GM21528 (cell line): ENCODE results near the gene C5orf15.
"Not testable (repeated sequence)": the region's sequence is repeated elsewhere in the genome, so short reads cannot be mapped to it uniquely, and the experiment has no call there.

Experiments
- ATAC-seq: cut with Tn5 transposase; IDR thresholded peaks from one replicate; pipeline ENCODE4 v1.9.1; 2021; ENCODE audit warnings: mild to moderate bottlenecking, moderate library complexity; ENCODE audit not compliant: unreplicated experiment, low FRiP score

Gene C5orf15

DNA sequence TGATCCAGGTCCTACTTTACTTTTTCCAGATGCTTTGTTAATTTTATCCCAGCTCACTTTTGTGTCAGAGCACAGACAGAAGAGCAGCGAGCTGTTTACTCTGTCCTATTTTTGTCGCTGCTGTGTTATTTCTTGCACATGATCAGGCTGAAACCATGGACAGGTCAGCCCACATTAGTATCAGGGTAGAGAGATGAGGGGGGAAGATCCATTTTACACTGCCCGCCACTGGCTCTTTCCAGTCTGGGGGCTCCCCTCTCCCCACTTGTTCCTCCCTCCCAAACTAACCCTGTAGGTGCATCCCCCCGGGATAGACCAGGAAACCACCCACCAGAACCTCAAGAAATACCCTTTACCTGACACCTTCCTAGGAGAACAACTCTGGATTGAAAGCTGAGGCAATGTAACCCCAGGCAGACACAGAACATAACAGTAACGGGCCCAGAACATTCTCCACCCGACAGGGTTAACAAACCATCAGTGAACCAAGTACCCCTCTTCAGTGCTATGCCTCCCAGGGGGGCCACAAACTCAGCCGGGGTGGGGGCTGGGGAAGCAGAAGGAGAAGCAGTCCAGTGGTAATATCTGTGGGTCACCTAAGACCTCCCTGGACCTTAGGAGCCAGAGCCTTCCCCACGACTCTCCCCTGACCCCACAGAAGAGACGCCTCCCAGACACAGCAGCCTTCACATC, 26.0 kb upstream of the C5orf15 start:
- ATAC-seq = no peak

DNA sequence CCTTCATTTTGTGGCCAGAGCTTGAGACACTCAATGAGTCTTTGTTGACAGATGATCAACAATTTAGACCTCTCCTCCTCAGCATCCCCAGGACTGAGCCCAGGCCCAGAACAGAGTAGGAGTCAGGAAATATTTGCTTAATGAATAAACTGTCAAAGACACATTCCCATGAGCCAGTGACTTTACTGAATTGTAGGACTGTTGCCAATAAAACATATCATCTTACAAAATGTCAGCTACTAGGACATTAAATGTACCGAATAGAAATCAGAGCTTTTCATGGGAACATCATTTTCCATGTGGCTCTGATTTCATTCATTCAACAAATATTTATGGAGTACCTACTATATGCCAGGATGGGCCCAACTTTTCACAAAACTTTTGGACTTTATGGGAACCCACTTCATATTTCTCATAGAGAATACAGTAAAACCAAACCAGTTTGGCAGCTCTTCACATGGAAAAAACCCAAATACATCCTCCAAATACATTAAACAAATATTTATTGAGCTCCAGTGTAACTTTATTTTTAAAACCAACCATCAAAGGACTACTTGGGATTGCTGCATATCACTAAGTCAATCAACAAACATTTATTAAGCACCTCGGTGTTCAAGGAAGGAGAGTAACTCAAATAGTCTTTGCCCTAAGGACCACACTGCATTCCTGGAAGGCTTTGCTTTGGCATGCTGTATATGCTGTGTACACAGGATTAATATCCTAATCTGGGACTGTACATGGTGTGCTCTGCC, 24.9 kb upstream of the C5orf15 start:
- no peak for ATAC-seq

DNA sequence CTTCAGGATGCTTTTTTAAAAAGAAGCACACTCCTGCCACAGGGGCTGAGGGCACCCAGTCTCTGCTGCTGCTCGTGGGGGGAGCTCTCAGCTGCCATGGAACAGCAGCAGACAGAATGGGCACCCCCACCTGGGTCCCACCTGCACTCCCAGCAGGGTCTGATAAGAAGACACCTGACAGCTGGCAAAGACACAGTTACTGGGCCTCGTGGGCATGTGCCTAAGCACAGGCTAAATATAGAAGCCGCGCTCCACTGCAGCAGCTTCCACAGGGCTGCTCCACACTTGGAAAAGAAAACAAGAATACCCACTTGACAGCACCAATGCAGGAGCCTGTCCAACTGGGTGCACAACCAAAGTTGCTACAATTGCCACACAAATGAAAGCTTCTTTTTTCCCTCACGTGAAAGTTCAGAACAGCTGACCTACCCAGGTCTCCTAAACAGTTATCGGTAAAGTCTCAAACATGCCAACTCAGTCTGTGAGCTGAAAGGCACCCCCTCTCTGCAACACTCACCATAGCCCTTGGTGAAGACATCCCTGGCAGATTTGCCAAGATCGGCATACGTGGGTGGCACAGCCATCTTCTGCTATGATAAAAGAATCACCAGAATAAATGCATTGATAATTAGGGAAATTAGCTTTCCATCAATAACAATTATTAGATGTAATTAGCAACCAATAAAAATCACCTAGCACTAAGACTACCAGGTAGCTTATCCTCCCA, 24.2 kb upstream of the C5orf15 start:
- no peak for ATAC-seq

DNA sequence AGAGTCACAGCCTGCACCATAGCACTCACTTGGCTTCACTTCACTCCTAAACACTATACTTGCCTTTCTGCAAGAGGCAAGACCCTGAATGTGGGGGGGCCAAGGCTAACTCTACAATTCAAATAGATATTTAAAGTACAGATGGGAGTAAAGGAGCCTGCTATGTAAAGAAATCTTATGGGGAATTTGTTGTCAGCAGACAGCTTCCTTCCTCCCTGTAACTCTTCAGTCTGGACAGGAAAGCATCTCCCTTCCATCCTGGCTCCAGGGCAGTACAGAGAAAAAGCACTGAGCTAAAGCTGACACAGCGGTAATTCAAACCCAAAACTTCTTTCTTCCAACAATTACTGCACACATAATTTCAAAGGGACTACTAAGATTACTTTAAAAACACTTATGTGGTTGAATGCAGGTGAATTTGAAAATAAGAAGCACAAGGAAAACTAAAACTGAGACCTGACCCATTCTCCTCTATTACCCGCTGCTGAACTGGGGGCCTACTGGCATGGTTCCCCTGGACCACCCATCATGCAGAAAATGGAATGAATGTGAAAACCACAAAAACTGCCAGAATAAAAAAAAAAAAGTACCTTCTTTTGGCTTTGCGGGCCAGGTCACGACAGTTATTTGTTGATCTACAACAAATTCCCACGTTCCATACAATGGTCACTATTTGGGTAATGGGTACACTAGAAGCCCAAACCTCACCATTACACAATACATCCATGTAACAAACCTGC, 22.9 kb upstream of the C5orf15 start:
- no peak for ATAC-seq

DNA sequence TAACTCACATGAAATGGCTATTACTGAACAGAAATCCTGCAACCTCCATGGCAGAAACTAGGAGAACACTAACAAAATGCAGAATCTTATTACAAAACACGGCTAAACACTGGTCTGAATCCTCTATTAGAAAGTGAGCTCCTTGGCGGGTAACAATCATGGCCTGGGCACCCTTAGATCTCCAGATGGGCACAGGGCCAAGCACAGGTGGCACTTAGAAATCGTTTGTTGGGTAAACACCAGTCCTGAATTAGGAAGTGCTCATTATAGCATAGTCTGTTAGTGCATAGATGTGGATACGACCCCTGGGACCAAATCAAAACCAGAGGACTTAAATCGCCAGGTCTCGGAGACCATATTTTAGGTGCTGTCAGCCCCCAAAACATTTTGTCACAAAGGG, 22.0 kb upstream of the C5orf15 start:
- ATAC-seq = no peak

DNA sequence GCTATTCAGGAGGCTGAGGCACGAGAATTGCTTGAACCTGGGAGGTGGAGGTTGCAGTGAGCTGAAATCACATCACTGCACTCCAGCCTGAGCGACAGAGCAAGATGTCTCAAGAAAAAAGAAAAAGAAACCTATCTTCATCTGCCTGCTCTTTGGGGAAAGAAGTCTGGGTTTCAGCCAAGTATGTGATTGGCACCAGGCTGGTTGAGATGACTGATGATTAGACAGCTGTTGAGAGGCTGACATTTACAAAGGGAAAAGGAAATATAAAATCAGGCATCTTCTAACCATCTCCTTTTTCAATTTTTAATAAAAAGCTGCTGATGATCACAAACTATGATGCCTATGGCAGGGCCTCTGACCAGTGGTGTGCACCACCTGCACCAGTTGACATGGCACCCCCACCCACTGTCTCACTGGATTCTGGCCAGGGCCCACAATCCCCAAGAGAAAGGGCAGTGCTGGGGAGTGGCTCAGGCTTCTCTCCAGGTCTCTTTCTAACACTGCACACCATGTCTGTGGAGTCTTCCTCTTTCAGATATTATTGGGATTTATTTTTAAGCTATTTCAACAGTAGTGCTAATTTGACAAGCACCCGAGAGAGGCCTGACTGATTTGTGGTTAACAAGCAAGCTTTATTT, 17.2 kb upstream of the C5orf15 start:
- ATAC-seq = no peak

DNA sequence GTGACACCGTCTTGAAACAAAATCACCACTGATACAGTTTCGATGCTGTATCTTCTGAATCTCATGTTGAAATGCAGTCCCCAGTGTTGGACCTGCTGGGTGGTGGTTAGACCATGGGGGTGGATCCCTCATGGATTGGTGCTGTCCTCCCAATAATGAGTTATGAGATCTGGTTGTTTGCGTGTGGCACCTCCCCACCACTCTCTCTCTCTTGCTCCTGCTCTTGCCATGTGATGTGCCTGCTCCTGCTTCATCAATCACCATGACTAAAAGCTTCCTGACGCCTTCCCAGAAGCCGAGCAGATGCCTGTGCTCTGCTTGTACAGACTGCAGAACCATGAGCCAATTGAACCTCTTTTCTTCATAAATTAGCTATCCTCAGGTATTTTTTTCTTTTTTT, 15.2 kb upstream of the C5orf15 start:
- no peak for ATAC-seq

DNA sequence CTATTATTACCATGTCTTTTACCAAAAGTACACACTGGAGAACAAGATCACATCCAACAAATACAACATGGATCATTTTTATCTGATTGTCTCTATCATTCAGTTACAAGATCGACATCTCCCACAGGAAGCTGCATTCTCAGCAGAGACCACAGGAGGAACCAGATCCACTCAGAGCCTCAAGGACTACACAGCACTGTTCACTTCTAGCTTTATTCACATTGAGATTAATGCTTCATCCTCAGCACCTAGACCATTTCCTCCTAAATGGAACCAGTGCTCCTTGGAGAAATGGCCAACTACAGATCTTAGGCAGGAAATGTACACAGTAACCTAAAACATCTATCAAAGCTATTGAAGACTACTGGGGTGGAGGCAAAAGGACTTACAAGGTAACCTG, 13.3 kb upstream of the C5orf15 start:
- ATAC-seq = no peak

DNA sequence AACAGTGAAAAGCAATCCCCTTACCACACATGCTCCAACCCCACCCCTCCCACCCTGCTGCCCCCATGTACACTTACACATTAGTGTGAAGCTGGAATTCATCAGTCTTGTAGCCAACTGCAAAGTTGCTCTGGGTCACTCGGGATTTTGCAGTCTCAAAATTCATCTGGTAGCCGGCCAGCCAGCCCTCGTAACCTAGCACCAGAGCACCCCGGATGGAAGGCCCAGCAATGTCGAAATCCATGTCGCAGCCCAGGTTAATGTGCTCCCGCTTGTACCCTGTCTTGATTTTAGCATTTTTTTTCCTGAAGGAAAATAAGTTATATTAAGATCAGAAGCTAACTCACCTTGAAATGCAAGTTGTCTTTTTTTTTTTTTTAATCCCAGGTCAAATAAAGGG, 12.2 kb upstream of the C5orf15 start:
- ATAC-seq = no peak

DNA sequence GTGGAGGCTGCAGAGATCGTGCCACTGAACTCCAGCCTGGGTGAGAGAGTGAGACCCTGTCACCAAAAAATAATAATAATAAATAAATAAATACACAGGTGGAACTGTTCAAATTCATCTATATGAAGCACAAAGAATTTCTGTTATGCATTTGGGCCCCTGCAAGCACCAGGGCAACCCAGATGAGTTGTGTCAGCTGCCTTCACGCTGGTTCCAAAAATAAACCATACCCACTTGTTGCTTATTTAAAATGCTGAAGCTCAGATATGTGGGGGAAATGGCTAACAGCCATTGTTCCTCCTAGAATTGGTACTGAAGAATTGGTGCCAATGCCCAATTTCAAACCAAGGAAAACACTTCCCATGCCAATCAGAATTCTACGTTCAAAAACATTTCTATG, 10.5 kb upstream of the C5orf15 start:
- ATAC-seq = no peak

DNA sequence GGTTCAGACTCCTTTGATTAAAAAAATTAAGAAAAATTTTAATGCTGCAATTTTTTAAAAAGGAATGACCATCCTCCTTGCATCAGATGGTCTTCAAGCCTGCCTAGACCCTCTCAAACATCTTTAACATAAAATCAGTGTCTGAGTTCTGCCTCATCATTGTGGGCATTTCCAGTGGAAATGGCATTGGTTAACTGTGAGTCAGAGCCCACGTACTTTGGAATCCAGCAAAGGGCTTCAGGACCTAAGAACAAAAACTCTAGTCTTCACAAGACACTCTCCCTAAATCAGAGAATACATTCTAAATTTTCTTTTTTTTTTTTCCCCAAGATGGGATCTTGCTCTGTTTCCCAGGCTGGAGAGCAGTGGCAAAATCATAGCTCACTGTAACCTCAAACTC, 9.4 kb upstream of the C5orf15 start:
- no peak for ATAC-seq

DNA sequence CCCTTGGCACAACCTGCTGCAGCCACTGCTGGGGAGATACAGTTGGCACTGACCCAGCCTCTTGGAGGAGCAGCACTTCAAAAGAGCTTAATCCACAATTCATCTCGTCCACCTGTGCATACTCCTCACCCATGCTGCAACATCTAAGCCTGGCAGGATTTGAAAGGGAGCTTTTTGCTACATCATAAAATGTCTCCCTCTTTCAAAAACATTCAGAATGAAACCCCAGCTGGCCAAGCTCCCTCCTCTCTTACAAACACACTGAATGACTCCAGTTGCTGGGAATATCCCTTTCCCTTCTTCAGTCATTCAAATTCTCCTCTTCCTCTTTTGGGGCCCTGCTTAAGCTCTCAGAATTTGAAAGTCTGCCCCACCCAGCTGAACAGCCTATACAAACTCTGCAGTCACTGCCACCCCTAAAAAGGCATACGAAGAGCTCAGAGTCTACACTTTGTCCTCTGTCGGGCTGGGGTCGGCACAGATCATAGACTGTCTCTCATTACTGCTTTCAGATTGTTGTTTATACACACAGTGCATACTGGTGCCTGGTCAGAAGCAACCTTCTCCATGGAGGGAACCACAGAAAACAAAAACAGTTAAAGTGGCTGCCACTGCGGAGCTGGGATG, 8.8 kb upstream of the C5orf15 start:
- no peak for ATAC-seq

DNA sequence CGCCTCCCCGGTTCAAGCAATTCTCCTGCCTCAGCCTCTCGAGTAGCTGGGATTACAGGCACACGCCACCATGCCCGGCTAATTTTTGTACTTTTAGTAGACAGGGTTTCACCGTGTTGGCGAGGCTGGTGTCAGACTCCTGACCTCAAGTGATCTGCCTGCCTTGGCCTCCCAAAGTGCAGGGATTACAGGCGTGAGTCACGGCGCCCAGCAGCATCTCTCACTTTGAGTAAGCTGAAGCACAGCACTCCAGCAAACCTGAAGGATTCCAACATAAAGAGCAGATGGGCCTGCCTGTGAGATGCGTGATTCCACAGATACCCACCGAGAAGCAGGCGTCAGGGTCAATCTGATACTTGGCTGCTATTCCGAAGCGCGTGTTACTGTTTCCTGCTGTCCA, 7.1 kb upstream of the C5orf15 start:
- ATAC-seq = not testable (repeated sequence)

DNA sequence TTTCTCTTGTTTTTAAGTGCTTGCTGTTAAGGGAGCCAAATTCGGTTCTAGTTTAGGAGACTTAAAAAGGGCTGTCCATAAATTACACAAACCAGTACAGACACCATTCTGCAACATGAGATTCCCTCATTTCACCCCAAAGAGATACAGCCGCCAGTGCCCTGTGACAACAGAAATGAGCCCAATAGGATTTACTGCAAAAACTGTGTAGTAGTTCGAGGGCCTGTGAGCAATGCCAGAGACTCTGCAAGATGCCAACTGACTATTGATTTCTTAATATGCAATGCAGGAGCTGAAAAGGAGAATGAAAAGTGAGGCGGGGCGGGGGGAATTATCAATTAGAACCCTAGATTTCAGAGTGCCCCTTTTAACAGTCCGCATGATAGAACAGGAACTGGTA, 5.7 kb upstream of the C5orf15 start:
- ATAC-seq = no peak

DNA sequence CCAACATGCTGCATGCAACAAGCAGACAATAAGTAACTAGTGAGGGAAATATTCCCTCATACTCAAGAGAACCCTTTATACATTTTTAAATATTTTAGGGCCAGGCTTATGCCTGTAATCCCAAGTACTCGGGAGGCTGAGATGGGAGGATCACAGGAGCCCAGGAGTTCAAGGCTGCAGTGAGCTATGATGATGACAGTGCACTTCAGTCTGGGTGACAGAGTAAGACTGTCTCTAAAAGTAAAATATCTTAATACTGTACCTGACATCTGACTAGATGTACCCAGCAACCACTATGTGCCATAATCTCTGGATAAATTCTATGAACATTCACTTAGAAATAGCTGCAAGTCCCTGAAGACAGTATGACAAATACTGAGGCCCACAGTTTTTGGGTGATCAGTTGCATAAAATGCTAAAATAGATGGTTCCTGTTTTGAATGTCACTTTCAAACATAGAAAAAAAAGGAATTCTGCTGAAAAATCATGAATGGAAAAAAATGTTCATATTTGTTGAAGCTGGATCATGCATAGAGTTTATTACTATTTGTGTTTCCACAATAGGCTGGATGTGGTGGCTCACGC, 2.0 kb upstream of the C5orf15 start:
- ATAC-seq = no peak

DNA sequence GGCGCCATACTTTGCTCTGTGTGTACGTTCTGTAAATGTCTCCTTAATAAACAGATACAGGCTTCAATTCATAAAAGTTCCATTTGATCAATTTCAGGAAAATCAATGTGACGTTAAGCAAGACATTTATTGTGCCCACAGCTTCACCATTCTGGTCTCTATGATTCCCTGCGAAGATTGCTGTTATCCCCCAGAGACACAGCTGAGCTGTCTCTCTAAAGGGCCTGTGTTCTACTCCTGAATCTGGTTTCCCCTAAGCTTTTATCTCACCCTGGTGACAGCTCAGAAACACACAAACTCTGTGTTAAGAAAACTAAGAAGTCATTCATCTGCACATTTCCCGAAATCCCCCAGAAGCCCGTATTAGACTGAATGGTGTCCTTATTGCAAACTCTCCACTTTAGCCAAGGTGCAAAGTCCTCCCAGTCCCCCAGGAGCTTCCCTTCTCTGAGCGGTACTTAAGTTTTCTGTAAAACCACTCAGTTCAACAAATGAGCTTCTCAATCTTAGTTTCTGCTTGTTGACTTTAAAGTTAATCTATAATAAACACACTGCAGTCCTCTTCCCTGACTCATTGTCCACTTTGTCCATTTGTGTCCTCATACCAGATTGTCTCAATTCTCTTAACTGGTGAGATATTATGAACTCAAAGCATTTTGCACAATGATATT, 1.4 kb upstream of the C5orf15 start:
- no peak for ATAC-seq

DNA sequence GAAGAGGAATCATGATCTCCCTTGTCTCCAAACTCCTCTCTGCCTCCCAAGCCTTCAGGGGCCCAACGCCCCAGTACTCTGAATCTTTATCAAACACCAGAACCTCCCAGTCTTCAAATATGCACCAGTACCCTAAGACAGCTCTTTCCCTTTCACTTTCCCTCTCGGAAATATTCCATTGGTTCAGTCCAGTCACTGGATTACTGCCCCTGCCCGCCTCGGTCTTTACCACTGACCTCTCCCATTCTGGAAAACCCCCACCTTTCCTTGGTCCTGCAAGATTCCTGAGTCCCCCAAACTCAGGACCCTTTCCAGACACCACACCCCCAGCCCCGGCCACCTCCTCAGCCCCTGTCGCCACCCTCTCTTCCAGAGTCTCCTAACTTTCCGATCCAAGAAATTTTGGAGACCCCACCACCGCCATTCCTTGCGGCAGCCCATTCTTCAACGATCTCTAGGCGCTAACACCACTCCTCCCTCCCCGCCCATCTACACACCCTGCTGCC, 674 bp downstream of the C5orf15 start:
- ATAC-seq = no peak

DNA sequence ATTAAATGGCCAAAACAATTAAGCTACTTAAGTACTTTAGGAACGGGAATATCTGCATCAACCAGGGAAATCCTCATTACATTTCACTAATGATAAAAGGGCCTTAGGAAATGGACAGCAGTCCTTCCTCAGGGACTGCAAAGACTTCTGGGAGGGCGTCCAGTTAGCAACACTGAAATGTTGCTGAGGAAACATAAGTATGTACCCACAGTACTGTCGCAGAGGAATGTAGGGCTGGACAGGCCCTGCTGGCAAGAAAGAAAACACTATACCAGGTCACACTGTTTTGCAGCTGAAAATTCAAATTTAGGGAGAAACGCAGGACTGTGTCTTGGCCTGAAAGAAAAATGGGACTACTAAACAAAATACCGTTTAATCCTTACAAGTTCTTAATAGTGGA, 1.3 kb downstream of the C5orf15 start:
- ATAC-seq = no peak

DNA sequence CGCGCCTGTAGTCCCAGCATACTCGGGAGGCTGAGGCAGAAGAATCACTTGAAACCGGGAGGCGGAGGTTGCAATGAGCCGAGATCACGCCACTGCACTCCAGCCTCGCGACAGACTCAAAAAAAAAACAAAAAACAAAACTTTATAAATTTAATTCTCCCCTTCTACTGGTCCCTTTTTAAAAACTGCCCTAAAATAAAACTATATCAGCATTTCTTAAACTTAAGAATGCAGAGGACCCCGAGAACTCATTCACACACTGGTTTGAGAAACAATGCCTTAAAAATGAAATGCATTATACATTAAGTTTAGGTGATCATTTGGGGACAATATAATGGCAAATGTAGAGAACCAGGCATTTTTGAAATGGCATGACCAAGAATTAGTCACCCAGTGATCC, 2.3 kb downstream of the C5orf15 start:
- no peak for ATAC-seq
